K562 (cell line): ENCODE measurements around the gene NEK5. TPM values are rescaled to one million over a fixed set of nuclear protein-coding genes. Genes with fewer than 3 reads are reported as not detected.

Experiments used
- ATAC-seq: fragments of 200-7000 bp; cut with Tn5 transposase; 3 replicates; pipeline ENCODE4 v1.9.1; 2020; ENCODE audit warnings: moderate library complexity
- BruUV-seq: library from RNA; stranded (reverse); fragments of 400-500 nt; replicated peaks from 2 replicates; lab custom pipeline; 2021; lab: Mats Ljungman, UMichigan
- CTCF ChIA-PET: fragments of 300-600 bp; formaldehyde crosslinking; extraction: SDS; loops from one replicate; lab custom pipeline; 2021; ENCODE audit warnings: low intra/inter-chr PET ratio; lab: Yijun Ruan, JAX
- POLR2A ChIA-PET: fragments of 300-600, 350-650 bp; sonication (Branson Sonifier 250); formaldehyde crosslinking; extraction: SDS; loops from one replicate; lab custom pipeline; 2021; ENCODE audit warnings: antibody characterized with exemption, inconsistent platforms; lab: Yijun Ruan, JAX
- DNase-seq, 4 experiments: peaks; one replicate each; pipeline versions ENCODE4 v3.0.0 to v3.0.0-alpha.2; 2011 to 2018; ENCODE audit warnings: low spot score in 3 of 4, mixed read lengths in 3 of 4; ENCODE audit errors: extremely low read depth in 1 of 4
- FAIRE-seq: peaks from 2 replicates; lab custom pipeline; 2011; peaks lifted over from hg19 to GRCh38; lab: Jason Lieb, UNC
- H2AFZ ChIP-seq: 2 replicates; pipeline ENCODE4 v1.6.0; 2011; ENCODE audit warnings: low read depth, low read length, control low read depth, inconsistent platforms
- H3K27ac ChIP-seq: fragments of 200-600 bp; 3 replicates; pipeline ENCODE4 v1.8.0; 2011; ENCODE audit warnings: low read depth, mild to moderate bottlenecking, control low read depth, inconsistent platforms, low read length, moderate library complexity, mixed read lengths; ENCODE audit errors: extremely low read depth
- H3K27me3 ChIP-seq, 2 experiments: fragments of 300-600 bp in 1 of 2; 2 replicates in 1 of 2; 3 replicates in 1 of 2; pipeline versions ENCODE4 v1.6.0 to v1.8.0; 2011; ENCODE audit warnings: inconsistent platforms in 2 of 2, low read length in 2 of 2, mild to moderate bottlenecking in 1 of 2, mixed read lengths in 1 of 2, moderate library complexity in 1 of 2; ENCODE audit not compliant: control insufficient read depth in 2 of 2, insufficient read depth in 2 of 2
- H3K36me3 ChIP-seq: fragments of 300-600 bp; 3 replicates; pipeline ENCODE4 v1.8.0; 2011; ENCODE audit warnings: mild to moderate bottlenecking, low read length, inconsistent platforms; ENCODE audit not compliant: control insufficient read depth, insufficient read depth
- H3K4me1 ChIP-seq, 2 experiments: fragments of 200-600 bp in 1 of 2; replicated peaks in 1 of 2; 2 replicates in 1 of 2; 3 replicates in 1 of 2; pipeline versions ENCODE4 v1.5.1 to v1.8.0; 2011; ENCODE audit warnings: inconsistent platforms in 2 of 2, low read length in 2 of 2, mild to moderate bottlenecking in 1 of 2, mixed read lengths in 1 of 2, moderate library complexity in 1 of 2; ENCODE audit not compliant: control insufficient read depth in 2 of 2, insufficient read depth in 2 of 2
- H3K4me2 ChIP-seq: 2 replicates; pipeline ENCODE4 v1.6.1; 2011; ENCODE audit warnings: low read length, control low read depth, inconsistent platforms, mixed read lengths; ENCODE audit not compliant: insufficient read depth
- H3K4me3 ChIP-seq: fragments of 200-600 bp; sonication (generic), shearing (Covaris generic); 2 replicates; pipeline ENCODE4 v1.5.1; 2016; ENCODE audit warnings: control low read depth, inconsistent platforms
- H3K79me2 ChIP-seq: fragments of 200-600 bp; 3 replicates; pipeline ENCODE4 v1.8.0; 2011; ENCODE audit warnings: low read length, inconsistent platforms; ENCODE audit not compliant: control insufficient read depth, insufficient read depth
- H3K9ac ChIP-seq, 2 experiments: 2 replicates each; pipeline versions ENCODE4 v1.6.0 to v1.6.1; 2011; ENCODE audit warnings: low read depth in 2 of 2, low read length in 2 of 2, control low read depth in 1 of 2, inconsistent platforms in 1 of 2, mild to moderate bottlenecking in 1 of 2, mixed read lengths in 1 of 2; ENCODE audit not compliant: insufficient read depth in 1 of 2
- H3K9me1 ChIP-seq: one replicate; pipeline ENCODE4 v1.6.0; 2011; ENCODE audit warnings: inconsistent platforms, mild to moderate bottlenecking, low read length, moderate library complexity; ENCODE audit not compliant: control insufficient read depth, insufficient read depth
- H3K9me3 ChIP-seq: replicated peaks from 2 replicates; pipeline ENCODE4 v1.5.1; 2011; ENCODE audit warnings: low read depth, low read length, inconsistent platforms; ENCODE audit not compliant: control insufficient read depth, insufficient read depth
- H4K20me1 ChIP-seq: replicated peaks from 2 replicates; pipeline ENCODE4 v1.6.1; 2011; ENCODE audit warnings: low read length, inconsistent platforms, mixed read lengths; ENCODE audit not compliant: control insufficient read depth, insufficient read depth
- ARID1B ChIP-seq: fragments of 450-650 bp; IDR thresholded peaks from 2 replicates; pipeline ENCODE4 v1.6.1; 2016; ENCODE audit warnings: antibody characterized with exemption, mild to moderate bottlenecking, inconsistent platforms
- CC2D1A ChIP-seq: fragments of 450-650 bp; IDR thresholded peaks from 2 replicates; pipeline ENCODE4 v1.6.1; 2017; ENCODE audit warnings: mild to moderate bottlenecking
- DEAF1 ChIP-seq: fragments of 450-650 bp; formaldehyde crosslinking; IDR thresholded peaks from 2 replicates; pipeline ENCODE4 v1.4.0; 2020; ENCODE audit warnings: mild to moderate bottlenecking, moderate library complexity
- E2F8 ChIP-seq: fragments of 450-650 bp; IDR thresholded peaks from 2 replicates; pipeline ENCODE4 v1.7.1; 2018; ENCODE audit warnings: mild to moderate bottlenecking, low read depth; ENCODE audit not compliant: partially characterized antibody
- HDAC8 ChIP-seq: fragments of 450-650 bp; IDR thresholded peaks from 2 replicates; pipeline ENCODE4 v1.6.1; 2016; ENCODE audit warnings: mild to moderate bottlenecking, missing genetic modification characterization, moderate library complexity, missing compliant biosample characterization
- POLR2H ChIP-seq: IDR thresholded peaks from 2 replicates; pipeline ENCODE4 v1.6.1; 2016; ENCODE audit warnings: missing genetic modification characterization, low read depth, mild to moderate bottlenecking, control low read depth, missing compliant biosample characterization, moderate library complexity
- SAFB2 ChIP-seq: fragments of 200-400 bp; formaldehyde crosslinking; IDR thresholded peaks from 2 replicates; pipeline ENCODE4 v1.6.1; 2018; ENCODE audit warnings: borderline replicate concordance, low read length, low read depth, moderate library complexity; ENCODE audit not compliant: severe bottlenecking
- SMARCA5 ChIP-seq: fragments of 450-650 bp; IDR thresholded peaks from 2 replicates; pipeline ENCODE4 v1.6.1; 2016
- ZFP1 ChIP-seq: fragments of 450-650 bp; formaldehyde crosslinking; IDR thresholded peaks from 2 replicates; pipeline ENCODE4 v1.4.0; 2020; ENCODE audit warnings: mild to moderate bottlenecking, mixed read lengths
- ZNF57 ChIP-seq: fragments of 450-650 bp; formaldehyde crosslinking; IDR thresholded peaks from 2 replicates; pipeline ENCODE4 v1.4.0; 2020; ENCODE audit warnings: mild to moderate bottlenecking, moderate library complexity
- WGBS: fragments of 100-300 bp; shearing (Covaris generic); methylation state at CpG from one replicate; pipeline ENCODE4 v1.1.6; 2016; ENCODE audit warnings: low coverage, mixed read lengths; ENCODE audit not compliant: insufficient coverage; ENCODE audit errors: missing lambda C conversion rate; 5-methylcytosine and 5-hydroxymethylcytosine counted together
- in situ Hi-C: fragments of 300-500 bp; cut with MboI; formaldehyde crosslinking; loops from 4 replicates; pipeline ENCODE4 v1.15.0; 2018; ENCODE audit warnings: inconsistent platforms, mixed read lengths
- intact Hi-C: fragments of 100-400 bp; cut with micrococcal nuclease; formaldehyde crosslinking; loops from 2 replicates; pipeline ENCODE4 v1.14.2; 2022
- polyA plus RNA-seq, 8 experiments: library from polyadenylated mRNA; depleted of rRNA in 4 of 8; stranded (reverse) in 5 of 8; unstranded in 3 of 8; fragments of >200 nt; fragmentation: Nextera tagmentation in 2 of 8; fragmentation: Illumina TruSeq in 1 of 8; extraction: Ambion mirVana in 2 of 8; extraction: Trizol in 1 of 8; gene quantifications; 2 replicates each; pipeline versions ENCODE4 v1.2.1 to v1.2.3, GENCODE V29; 2011 to 2014; ENCODE audit warnings: inconsistent platforms in 1 of 8, missing spikeins in 1 of 8
- total RNA-seq, 7 experiments: library from RNA; depleted of rRNA in 6 of 7; stranded (reverse); fragments of >200 nt in 6 of 7; fragmentation: Illumina TruSeq in 2 of 7; extraction: Trizol in 2 of 7; gene quantifications; 2 replicates each; pipeline versions ENCODE4 v1.2.1 to v1.2.3, GENCODE V29; 2011 to 2021; ENCODE audit warnings: low replicate concordance in 1 of 7
- TF ChIP-seq, protein P1 (sequence below): IDR thresholded peaks from 2 replicates; pipeline ENCODE4 v1.6.1; 2016; ENCODE audit warnings: missing genetic modification characterization, missing compliant biosample characterization

NEK5 gene
- total and polyA plus RNA-seq, 9 of the 15 experiments (the other 6 are each of a cell fraction or from before 2014, with no cell fraction given) = 0.09 to 0.44 (median 0.33) TPM

- TF ChIP-seq POLR2H (tag) (no peak), ARID1B (no peak), CC2D1A (no peak), DEAF1 (CRISPR knock-in tag) (no peak), SMARCA5 (no peak)
- TF ChIP-seq, protein P1, sequence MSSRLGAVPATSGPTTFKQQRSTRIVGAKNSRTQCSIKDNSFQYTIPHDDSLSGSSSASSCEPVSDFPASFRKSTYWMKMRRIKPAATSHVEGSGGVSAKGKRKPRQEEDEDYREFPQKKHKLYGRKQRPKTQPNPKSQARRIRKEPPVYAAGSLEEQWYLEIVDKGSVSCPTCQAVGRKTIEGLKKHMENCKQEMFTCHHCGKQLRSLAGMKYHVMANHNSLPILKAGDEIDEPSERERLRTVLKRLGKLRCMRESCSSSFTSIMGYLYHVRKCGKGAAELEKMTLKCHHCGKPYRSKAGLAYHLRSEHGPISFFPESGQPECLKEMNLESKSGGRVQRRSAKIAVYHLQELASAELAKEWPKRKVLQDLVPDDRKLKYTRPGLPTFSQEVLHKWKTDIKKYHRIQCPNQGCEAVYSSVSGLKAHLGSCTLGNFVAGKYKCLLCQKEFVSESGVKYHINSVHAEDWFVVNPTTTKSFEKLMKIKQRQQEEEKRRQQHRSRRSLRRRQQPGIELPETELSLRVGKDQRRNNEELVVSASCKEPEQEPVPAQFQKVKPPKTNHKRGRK (tag) = no peak
- TF ChIP-seq, all 486 proteins: peak for 0
These were observed 81.4 kb downstream of the NEK5 start (continued) for GRCh38 chr13:52047463-52047862.

DNA sequence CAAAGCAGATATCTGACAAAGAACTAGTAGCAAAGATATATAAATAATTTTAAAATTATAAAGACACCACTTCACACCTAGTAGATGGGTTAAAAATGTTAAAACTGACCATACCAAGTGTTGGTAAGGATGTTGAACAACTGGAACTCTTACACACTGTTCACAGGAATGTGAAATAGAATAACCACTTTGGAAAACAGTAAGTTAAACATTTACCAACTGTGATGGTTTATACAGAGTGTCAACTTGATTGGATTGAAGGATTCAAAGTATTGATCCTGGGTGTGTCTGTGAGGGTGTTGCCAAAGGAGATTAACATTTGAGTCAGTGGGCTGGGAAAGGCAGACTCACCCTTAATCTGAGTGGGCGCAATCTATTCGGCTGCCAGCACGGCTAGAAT is 85.2 kb downstream of the NEK5 start:
- no peak for DNase-seq
- POLR2A ChIA-PET = no interaction called here
- H2AFZ ChIP-seq = no peak overlapping the region
- in situ Hi-C loops = no loop called here
- no peaks in the 10 kb centered on the region for H3K9me3 ChIP-seq
- no peaks in the 10 kb centered on the region for H4K20me1 ChIP-seq
- CTCF ChIA-PET = no interaction called here
- 86% methylated on average over 3 of the region's 3 CpGs for WGBS
- no peak for ATAC-seq
- no peak overlapping the region for H3K27ac ChIP-seq
- H3K27me3 ChIP-seq = no peaks in the 10 kb centered on the region
- no TSS peak for BruUV-seq
- H3K79me2 ChIP-seq = no peaks in the 10 kb centered on the region
- no peak overlapping the region for H3K9ac ChIP-seq
- H3K4me2 ChIP-seq = no peak overlapping the region
- H3K36me3 ChIP-seq = no peaks in the 10 kb centered on the region
- no peak for FAIRE-seq
- H3K4me1 ChIP-seq = no peaks in the 10 kb centered on the region
- no peak overlapping the region for H3K4me3 ChIP-seq
- no peaks in the 10 kb centered on the region for H3K9me1 ChIP-seq
- intact Hi-C loops = no loop called here
- TF ChIP-seq ZFP1 (CRISPR knock-in tag) = no peak
- TF ChIP-seq E2F8 = no peak
- no peak for TF ChIP-seq ZNF57 (CRISPR knock-in tag)
- no peak for TF ChIP-seq SAFB2
- TF ChIP-seq HDAC8 (tag) = no peak
